ENCODE data around the gene SRMS. TPM values are rescaled to one million over a fixed set of nuclear protein-coding genes. Genes with fewer than 3 reads are reported as not detected.

Gene SRMS
- polyA plus RNA-seq, 1 donor from 2014 or later, result not detected

DNA sequence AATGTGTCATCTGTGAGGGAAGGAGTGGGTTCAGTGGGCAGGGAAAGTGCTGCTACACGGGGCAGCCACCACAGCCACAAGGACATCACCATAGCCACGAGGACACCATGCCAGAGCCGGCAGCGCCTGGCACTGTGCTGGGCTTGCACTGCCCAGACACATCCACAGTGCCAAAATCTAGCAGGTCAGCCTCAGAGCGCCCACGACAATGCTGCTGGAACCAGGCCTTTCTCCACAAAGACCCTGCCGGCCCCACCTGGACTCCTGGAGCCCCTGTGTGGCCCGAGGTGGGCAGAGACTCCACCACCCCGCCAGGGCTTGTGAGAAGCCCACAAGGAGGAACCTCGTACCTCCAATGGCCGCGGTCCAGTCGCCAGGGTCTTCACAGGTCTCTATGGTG is 45.1 kb upstream of the SRMS start:
- no peak overlapping the region for H3K4me2 ChIP-seq (ENCODE audit: low read length)
- H3K79me2 ChIP-seq (replicated peaks; ENCODE audit: insufficient read depth, low read length), result no peaks in the 10 kb centered on the region
- no peaks in the 10 kb centered on the region for H3K36me3 ChIP-seq (ENCODE audit: insufficient read depth, low read length)
- no peak overlapping the region for H3K4me3 ChIP-seq (ENCODE audit: low read length)
- H3K9me3 ChIP-seq (ENCODE audit: low read length), result no peaks in the 10 kb centered on the region
- no peak overlapping the region for H2AFZ ChIP-seq (ENCODE audit: low read depth, low read length)
- no peaks in the 10 kb centered on the region for H3K9me2 ChIP-seq (ENCODE audit: insufficient read depth, low read length)
- H3F3A ChIP-seq (ENCODE audit: insufficient read depth, low read length, poor library complexity, severe bottlenecking), result no peaks in the 10 kb centered on the region
- H4K20me1 ChIP-seq (ENCODE audit: insufficient read depth), result no peaks in the 10 kb centered on the region
- H3K9ac ChIP-seq (ENCODE audit: low read length), result no peak overlapping the region
- TF ChIP-seq, protein P1, sequence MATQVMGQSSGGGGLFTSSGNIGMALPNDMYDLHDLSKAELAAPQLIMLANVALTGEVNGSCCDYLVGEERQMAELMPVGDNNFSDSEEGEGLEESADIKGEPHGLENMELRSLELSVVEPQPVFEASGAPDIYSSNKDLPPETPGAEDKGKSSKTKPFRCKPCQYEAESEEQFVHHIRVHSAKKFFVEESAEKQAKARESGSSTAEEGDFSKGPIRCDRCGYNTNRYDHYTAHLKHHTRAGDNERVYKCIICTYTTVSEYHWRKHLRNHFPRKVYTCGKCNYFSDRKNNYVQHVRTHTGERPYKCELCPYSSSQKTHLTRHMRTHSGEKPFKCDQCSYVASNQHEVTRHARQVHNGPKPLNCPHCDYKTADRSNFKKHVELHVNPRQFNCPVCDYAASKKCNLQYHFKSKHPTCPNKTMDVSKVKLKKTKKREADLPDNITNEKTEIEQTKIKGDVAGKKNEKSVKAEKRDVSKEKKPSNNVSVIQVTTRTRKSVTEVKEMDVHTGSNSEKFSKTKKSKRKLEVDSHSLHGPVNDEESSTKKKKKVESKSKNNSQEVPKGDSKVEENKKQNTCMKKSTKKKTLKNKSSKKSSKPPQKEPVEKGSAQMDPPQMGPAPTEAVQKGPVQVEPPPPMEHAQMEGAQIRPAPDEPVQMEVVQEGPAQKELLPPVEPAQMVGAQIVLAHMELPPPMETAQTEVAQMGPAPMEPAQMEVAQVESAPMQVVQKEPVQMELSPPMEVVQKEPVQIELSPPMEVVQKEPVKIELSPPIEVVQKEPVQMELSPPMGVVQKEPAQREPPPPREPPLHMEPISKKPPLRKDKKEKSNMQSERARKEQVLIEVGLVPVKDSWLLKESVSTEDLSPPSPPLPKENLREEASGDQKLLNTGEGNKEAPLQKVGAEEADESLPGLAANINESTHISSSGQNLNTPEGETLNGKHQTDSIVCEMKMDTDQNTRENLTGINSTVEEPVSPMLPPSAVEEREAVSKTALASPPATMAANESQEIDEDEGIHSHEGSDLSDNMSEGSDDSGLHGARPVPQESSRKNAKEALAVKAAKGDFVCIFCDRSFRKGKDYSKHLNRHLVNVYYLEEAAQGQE (IDR thresholded peaks at IDR 0.05; ENCODE audit: borderline replicate concordance), result no peak
- TF ChIP-seq RAD21 (conservative IDR thresholded peaks at IDR 0.05) (no peak), MXI1 (conservative IDR thresholded peaks at IDR 0.05; ENCODE audit: poor library complexity, severe bottlenecking) (no peak), TAF1 (IDR thresholded peaks at IDR 0.05; ENCODE audit: low read depth) (no peak), EZH2 (IDR thresholded peaks at IDR 0.05; ENCODE audit: borderline replicate concordance, insufficient read depth, low read length, poor library complexity, severe bottlenecking) (no peak), POLR2AphosphoS5 (IDR thresholded peaks at IDR 0.05) (no peak), SMC3 (conservative IDR thresholded peaks at IDR 0.05; ENCODE audit: poor library complexity) (no peak), EP300 (conservative IDR thresholded peaks at IDR 0.05; ENCODE audit: poor library complexity, severe bottlenecking) (no peak)
- TF ChIP-seq, protein P2, sequence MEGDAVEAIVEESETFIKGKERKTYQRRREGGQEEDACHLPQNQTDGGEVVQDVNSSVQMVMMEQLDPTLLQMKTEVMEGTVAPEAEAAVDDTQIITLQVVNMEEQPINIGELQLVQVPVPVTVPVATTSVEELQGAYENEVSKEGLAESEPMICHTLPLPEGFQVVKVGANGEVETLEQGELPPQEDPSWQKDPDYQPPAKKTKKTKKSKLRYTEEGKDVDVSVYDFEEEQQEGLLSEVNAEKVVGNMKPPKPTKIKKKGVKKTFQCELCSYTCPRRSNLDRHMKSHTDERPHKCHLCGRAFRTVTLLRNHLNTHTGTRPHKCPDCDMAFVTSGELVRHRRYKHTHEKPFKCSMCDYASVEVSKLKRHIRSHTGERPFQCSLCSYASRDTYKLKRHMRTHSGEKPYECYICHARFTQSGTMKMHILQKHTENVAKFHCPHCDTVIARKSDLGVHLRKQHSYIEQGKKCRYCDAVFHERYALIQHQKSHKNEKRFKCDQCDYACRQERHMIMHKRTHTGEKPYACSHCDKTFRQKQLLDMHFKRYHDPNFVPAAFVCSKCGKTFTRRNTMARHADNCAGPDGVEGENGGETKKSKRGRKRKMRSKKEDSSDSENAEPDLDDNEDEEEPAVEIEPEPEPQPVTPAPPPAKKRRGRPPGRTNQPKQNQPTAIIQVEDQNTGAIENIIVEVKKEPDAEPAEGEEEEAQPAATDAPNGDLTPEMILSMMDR (IDR thresholded peaks at IDR 0.05; ENCODE audit: poor library complexity, severe bottlenecking), result no peak
- H3K27ac ChIP-seq (ENCODE audit: low read length), result no peak overlapping the region
- H3K27me3 ChIP-seq (ENCODE audit: insufficient read depth, low read depth, low read length), result no peaks in the 10 kb centered on the region

DNA sequence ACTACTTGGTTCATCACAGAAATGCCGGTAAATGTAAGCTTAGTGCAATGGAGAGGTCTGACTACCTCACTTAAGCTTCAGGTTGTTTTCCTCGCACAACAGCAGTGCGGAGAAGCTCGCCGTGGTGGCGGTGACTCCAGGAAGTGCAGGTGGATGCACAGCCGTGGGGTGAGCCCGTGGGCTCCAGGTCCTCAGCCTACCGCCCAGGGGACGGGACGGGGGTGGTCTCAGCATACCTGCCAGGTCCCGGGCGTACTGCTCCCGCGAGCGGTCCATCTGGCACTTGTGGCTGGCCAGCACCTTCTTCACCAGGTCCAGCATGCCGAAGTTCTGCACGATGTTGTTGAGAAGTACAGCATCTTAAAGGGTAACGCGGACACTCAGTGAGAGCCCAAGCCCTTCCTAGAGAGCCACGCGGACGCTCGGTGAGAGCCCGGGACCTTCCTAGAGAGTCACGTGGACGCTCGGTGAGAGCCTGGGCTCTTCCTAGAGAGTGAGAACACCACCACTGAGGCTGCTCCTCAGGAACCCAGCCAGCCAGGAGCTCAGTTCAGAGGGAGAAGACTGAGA is 44.3 kb upstream of the SRMS start:
- Histone ChIP-seq H3K9me2 (ENCODE audit: insufficient read depth, low read length) (no peaks in the 10 kb centered on the region), H3K9ac (ENCODE audit: low read length) (no peak overlapping the region), H3K4me2 (ENCODE audit: low read length) (no peak overlapping the region), H3F3A (ENCODE audit: insufficient read depth, low read length, poor library complexity, severe bottlenecking) (no peaks in the 10 kb centered on the region), H3K4me3 (ENCODE audit: low read length) (no peak overlapping the region), H3K27ac (ENCODE audit: low read length) (no peak overlapping the region), H3K36me3 (ENCODE audit: insufficient read depth, low read length) (no peaks in the 10 kb centered on the region), H2AFZ (ENCODE audit: low read depth, low read length) (no peak overlapping the region), H4K20me1 (ENCODE audit: insufficient read depth) (no peaks in the 10 kb centered on the region), H3K79me2 (replicated peaks; ENCODE audit: insufficient read depth, low read length) (no peaks in the 10 kb centered on the region), H3K9me3 (ENCODE audit: low read length) (no peaks in the 10 kb centered on the region), H3K27me3 (ENCODE audit: insufficient read depth, low read depth, low read length) (no peaks in the 10 kb centered on the region)
- TF ChIP-seq, protein P1 (IDR thresholded peaks at IDR 0.05; ENCODE audit: borderline replicate concordance), result no peak
- TF ChIP-seq EZH2 (IDR thresholded peaks at IDR 0.05; ENCODE audit: borderline replicate concordance, insufficient read depth, low read length, poor library complexity, severe bottlenecking) (no peak), TAF1 (IDR thresholded peaks at IDR 0.05; ENCODE audit: low read depth) (no peak), MXI1 (conservative IDR thresholded peaks at IDR 0.05; ENCODE audit: poor library complexity, severe bottlenecking) (no peak)
- TF ChIP-seq, protein P2 (IDR thresholded peaks at IDR 0.05; ENCODE audit: poor library complexity, severe bottlenecking), result no peak

Measured in neural cell (in vitro differentiated cells).